Gastroesophageal sphincter (tissue), 3 donors: ENCODE data around the gene SPATC1L.

ENCODE experiments used
- POLR2A ChIP-seq, 2 donors: fragments of 450-650 bp; IDR thresholded peaks; one replicate each; pipeline ENCODE4 v1.6.1; 2017; ENCODE audit warnings: antibody characterized with exemption in 2 of 2, mild to moderate bottlenecking in 2 of 2, moderate library complexity in 1 of 2
- POLR2AphosphoS5 ChIP-seq: sonication (generic); formaldehyde crosslinking; IDR thresholded peaks from one replicate; pipeline ENCODE4 v1.6.1; 2017; ENCODE audit warnings: antibody characterized with exemption
- TF ChIP-seq, protein P1 (sequence below), 4 experiments: fragments of 200-600 bp in 2 of 4; fragments of 450-650 bp in 2 of 4; sonication (generic) in 1 of 4; IDR thresholded peaks; one replicate each; pipeline ENCODE4 v1.5.1; 2017 to 2019; ENCODE audit warnings: antibody characterized with exemption in 4 of 4, mild to moderate bottlenecking in 2 of 4, moderate library complexity in 2 of 4

DNA sequence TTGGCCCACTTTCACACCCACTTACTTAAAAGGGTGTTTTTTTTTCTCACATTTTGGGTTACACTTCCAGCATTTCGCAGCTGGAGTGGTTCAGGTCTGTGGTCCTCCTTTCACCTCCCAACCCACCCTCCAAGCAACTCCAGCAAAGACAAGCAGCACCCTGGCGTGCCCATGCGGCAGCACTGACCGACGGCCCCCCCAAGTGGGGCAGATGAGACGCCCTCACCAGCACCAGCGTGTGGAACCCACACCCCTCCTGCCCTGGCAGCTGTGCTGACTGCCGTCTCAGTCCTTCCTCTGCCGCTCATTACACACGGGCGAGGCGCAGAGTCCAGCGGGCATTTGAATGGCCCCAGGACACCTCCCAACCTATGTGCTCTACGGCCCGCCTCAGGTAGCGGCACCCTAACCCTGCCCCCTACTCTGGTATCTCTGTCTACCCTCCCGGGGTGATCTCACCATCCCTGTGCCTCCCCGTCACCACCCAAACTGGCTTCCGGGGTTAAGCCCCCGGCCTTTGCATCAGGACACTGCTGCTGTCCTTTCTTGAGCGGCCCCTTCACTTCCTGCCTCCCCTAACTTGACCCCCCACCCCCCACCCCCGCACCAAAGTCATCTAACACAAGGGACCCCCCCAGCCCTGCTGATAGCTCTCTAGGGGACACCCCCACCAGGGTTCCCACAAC is 33.4 kb upstream of the SPATC1L start:
- TF ChIP-seq, protein P1, sequence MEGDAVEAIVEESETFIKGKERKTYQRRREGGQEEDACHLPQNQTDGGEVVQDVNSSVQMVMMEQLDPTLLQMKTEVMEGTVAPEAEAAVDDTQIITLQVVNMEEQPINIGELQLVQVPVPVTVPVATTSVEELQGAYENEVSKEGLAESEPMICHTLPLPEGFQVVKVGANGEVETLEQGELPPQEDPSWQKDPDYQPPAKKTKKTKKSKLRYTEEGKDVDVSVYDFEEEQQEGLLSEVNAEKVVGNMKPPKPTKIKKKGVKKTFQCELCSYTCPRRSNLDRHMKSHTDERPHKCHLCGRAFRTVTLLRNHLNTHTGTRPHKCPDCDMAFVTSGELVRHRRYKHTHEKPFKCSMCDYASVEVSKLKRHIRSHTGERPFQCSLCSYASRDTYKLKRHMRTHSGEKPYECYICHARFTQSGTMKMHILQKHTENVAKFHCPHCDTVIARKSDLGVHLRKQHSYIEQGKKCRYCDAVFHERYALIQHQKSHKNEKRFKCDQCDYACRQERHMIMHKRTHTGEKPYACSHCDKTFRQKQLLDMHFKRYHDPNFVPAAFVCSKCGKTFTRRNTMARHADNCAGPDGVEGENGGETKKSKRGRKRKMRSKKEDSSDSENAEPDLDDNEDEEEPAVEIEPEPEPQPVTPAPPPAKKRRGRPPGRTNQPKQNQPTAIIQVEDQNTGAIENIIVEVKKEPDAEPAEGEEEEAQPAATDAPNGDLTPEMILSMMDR (IDR thresholded peaks at IDR 0.05): no peak
- TF ChIP-seq POLR2A (IDR thresholded peaks at IDR 0.05) (no peak), POLR2AphosphoS5 (no peak)
